T-helper 9 cell (primary cell): ENCODE measurements around the gene NFKB1.
A peak's percentile ranks its signal among the peaks of the same experiment; 100 is the strongest.
"Not testable (repeated sequence)": the region's sequence is repeated elsewhere in the genome, so short reads cannot be mapped to it uniquely, and the experiment has no call there.

Experiments used
- DNase-seq: peaks from one replicate; pipeline ENCODE4 v3.0.0-alpha.2; 2020
- total RNA-seq, 2 donors: gene quantifications; one replicate each; lab custom pipeline; 2026; lab: John Stamatoyannopoulos, UW

The NFKB1 gene
- total RNA-seq, result 287 to 520 reads per million in 2 donors

- peak; percentile 76 for DNase-seq
Observed at GRCh38 chr4:102500696-102501446, at the start of gene NFKB1. NFKB1 (plus strand) TSS chr4:102501359; CDS start chr4:102525519, 24,160 bp downstream.

GRCh38 chr4:102452854-102453253 is 48.3 kb upstream of the NFKB1 start:
- no peak for DNase-seq

GRCh38 chr4:102453827-102454226 is 47.3 kb upstream of the NFKB1 start:
- no peak for DNase-seq

- DNase-seq, result no peak
Observed at GRCh38 chr4:102454268-102454667, 46.9 kb upstream of the NFKB1 start.

GRCh38 chr4:102454981-102455685 is 46.0 kb upstream of the NFKB1 start:
- DNase-seq, result no peak

GRCh38 chr4:102455750-102456149 is 45.4 kb upstream of the NFKB1 start:
- DNase-seq, result no peak

GRCh38 chr4:102466298-102466697 is 34.9 kb upstream of the NFKB1 start:
- DNase-seq, result no peak

GRCh38 chr4:102469806-102470205 is 31.4 kb upstream of the NFKB1 start:
- no peak for DNase-seq

GRCh38 chr4:102472441-102473013 is 28.6 kb upstream of the NFKB1 start:
- no peak for DNase-seq

- DNase-seq, result no peak
Observed at GRCh38 chr4:102473476-102473875, 27.7 kb upstream of the NFKB1 start.

- no peak for DNase-seq
Observed at GRCh38 chr4:102474736-102475504, 26.2 kb upstream of the NFKB1 start.

- DNase-seq, result no peak
Observed at GRCh38 chr4:102477657-102478056, 23.5 kb upstream of the NFKB1 start.

GRCh38 chr4:102478186-102478585 is 23.0 kb upstream of the NFKB1 start:
- DNase-seq, result no peak

GRCh38 chr4:102479832-102480231 is 21.3 kb upstream of the NFKB1 start:
- not testable (repeated sequence) for DNase-seq

GRCh38 chr4:102483120-102483519 is 18.0 kb upstream of the NFKB1 start:
- DNase-seq, result no peak

GRCh38 chr4:102483990-102484692 is 17.0 kb upstream of the NFKB1 start:
- DNase-seq, result not testable (repeated sequence)

- DNase-seq, result no peak
Observed at GRCh38 chr4:102492531-102493241, 8.5 kb upstream of the NFKB1 start.

GRCh38 chr4:102493257-102493656 is 7.9 kb upstream of the NFKB1 start:
- DNase-seq, result no peak

- no peak for DNase-seq
Observed at GRCh38 chr4:102493794-102494193, 7.4 kb upstream of the NFKB1 start.

- no peak for DNase-seq
Observed at GRCh38 chr4:102494603-102495002, 6.6 kb upstream of the NFKB1 start.

- DNase-seq, result no peak
Observed at GRCh38 chr4:102497986-102498385, 3.2 kb upstream of the NFKB1 start.

- no peak for DNase-seq
Observed at GRCh38 chr4:102500352-102500695, 835 bp upstream of the NFKB1 start.
